Right hindlimb (tissue), 1 donor: ENCODE data around the gene GAL3ST3.

Experiments
- DNase-seq: peaks from one replicate; pipeline ENCODE4 v3.0.0-alpha.2; 2018

GAL3ST3 gene

GRCh38 chr11:66068923-66069714, 20.2 kb upstream of the GAL3ST3 start:
- peak; percentile 53 for DNase-seq

- peak; percentile 78 for DNase-seq
Measured at GRCh38 chr11:66068154-66068821, 19.3 kb upstream of the GAL3ST3 start.

- no peak for DNase-seq
Measured at GRCh38 chr11:66067640-66068039, 18.7 kb upstream of the GAL3ST3 start.

GRCh38 chr11:66066751-66067150, 17.8 kb upstream of the GAL3ST3 start:
- DNase-seq, result no peak

GRCh38 chr11:66064571-66064970, 15.6 kb upstream of the GAL3ST3 start:
- no peak for DNase-seq

GRCh38 chr11:66063900-66064299, 14.9 kb upstream of the GAL3ST3 start:
- DNase-seq, result no peak

- DNase-seq, result no peak
Measured at GRCh38 chr11:66062408-66062807, 13.4 kb upstream of the GAL3ST3 start.

GRCh38 chr11:66061268-66061667, 12.3 kb upstream of the GAL3ST3 start:
- no peak for DNase-seq

GRCh38 chr11:66059966-66060680, 11.2 kb upstream of the GAL3ST3 start:
- no peak for DNase-seq

- DNase-seq, result no peak
Measured at GRCh38 chr11:66056501-66056900, 7.5 kb upstream of the GAL3ST3 start.

GRCh38 chr11:66055021-66055420, 6.1 kb upstream of the GAL3ST3 start:
- no peak for DNase-seq

- no peak for DNase-seq
Measured at GRCh38 chr11:66052664-66052982, 3.7 kb upstream of the GAL3ST3 start.

- peak; percentile 98 for DNase-seq
Measured at GRCh38 chr11:66051766-66052663, 3.1 kb upstream of the GAL3ST3 start, which contains the start of gene SF3B2. SF3B2 (plus strand) TSS chr11:66052364; CDS start chr11:66052385, 21 bp downstream.

GRCh38 chr11:66051371-66051765, 2.4 kb upstream of the GAL3ST3 start:
- no peak for DNase-seq

- DNase-seq, result no peak
Measured at GRCh38 chr11:66050581-66051231, 1.7 kb upstream of the GAL3ST3 start.

GRCh38 chr11:66047541-66048365, 1.2 kb downstream of the GAL3ST3 start:
- DNase-seq, result no peak

- no peak for DNase-seq
Measured at GRCh38 chr11:66046901-66047300, 2.1 kb downstream of the GAL3ST3 start.

- peak; percentile 74 for DNase-seq
Measured at GRCh38 chr11:66045177-66045639, 3.8 kb downstream of the GAL3ST3 start.

GRCh38 chr11:66044757-66045156, 4.2 kb downstream of the GAL3ST3 start:
- no peak for DNase-seq

- no peak for DNase-seq
Measured at GRCh38 chr11:66042996-66043906, 5.7 kb downstream of the GAL3ST3 start.
